Measurements from ENCODE around the gene FARS2. TPM values are rescaled to one million over a fixed set of nuclear protein-coding genes. Genes with fewer than 3 reads are reported as not detected.

FARS2 gene
- total RNA-seq, 1 donor from 2014 or later, result 16.5 TPM

GRCh38 chr6:5659467-5659866 lies 398.2 kb downstream of the FARS2 start:
- DNase-seq (ENCODE audit: extremely low spot score in 2 of 2), result no peak
- Histone ChIP-seq H3K4me1 (no peaks in the 10 kb centered on the region), H3K36me3 (no peaks in the 10 kb centered on the region), H3K27me3 (no peaks in the 10 kb centered on the region), H3K4me3 (no peak overlapping the region), H3K27ac (no peak overlapping the region), H3K9me3 (no peaks in the 10 kb centered on the region)
- TF ChIP-seq POLR2A (IDR thresholded peaks at IDR 0.05) (no peak), CTCF (IDR thresholded peaks at IDR 0.05) (no peak), POLR2AphosphoS5 (IDR thresholded peaks at IDR 0.05; ENCODE audit: insufficient read depth in 1 of 2, low read depth in 1 of 2) (no peak)
- intact Hi-C loops (cut with DNase I), result no loop called here

- intact Hi-C loops (cut with DNase I), result no loop called here
- no peak for DNase-seq (ENCODE audit: extremely low spot score in 2 of 2)
- no peak overlapping the region for H3K4me3 ChIP-seq
- H3K27me3 ChIP-seq, result no peaks in the 10 kb centered on the region
- H3K36me3 ChIP-seq, result no peaks in the 10 kb centered on the region
- no peak for TF ChIP-seq POLR2A (IDR thresholded peaks at IDR 0.05)
- TF ChIP-seq CTCF (IDR thresholded peaks at IDR 0.05), result no peak
- no peak for TF ChIP-seq POLR2AphosphoS5 (IDR thresholded peaks at IDR 0.05; ENCODE audit: insufficient read depth in 1 of 2, low read depth in 1 of 2)
- no peaks in the 10 kb centered on the region for H3K4me1 ChIP-seq
- H3K9me3 ChIP-seq, result no peaks in the 10 kb centered on the region
- H3K27ac ChIP-seq, result no peak overlapping the region
Measured at GRCh38 chr6:5660772-5661171, 399.5 kb downstream of the FARS2 start.

- no peaks in the 10 kb centered on the region for H3K36me3 ChIP-seq
- intact Hi-C loops (cut with DNase I), result no loop called here
- H3K4me1 ChIP-seq, result no peaks in the 10 kb centered on the region
- H3K27me3 ChIP-seq, result no peaks in the 10 kb centered on the region
- TF ChIP-seq POLR2AphosphoS5 (IDR thresholded peaks at IDR 0.05; ENCODE audit: insufficient read depth in 1 of 2, low read depth in 1 of 2) (no peak), POLR2A (IDR thresholded peaks at IDR 0.05) (no peak), CTCF (IDR thresholded peaks at IDR 0.05) (no peak)
- H3K9me3 ChIP-seq, result no peaks in the 10 kb centered on the region
- H3K27ac ChIP-seq, result no peak overlapping the region
- no peak overlapping the region for H3K4me3 ChIP-seq
- no peak for DNase-seq (ENCODE audit: extremely low spot score in 2 of 2)
Measured at GRCh38 chr6:5662797-5663196, 401.5 kb downstream of the FARS2 start.

DNA sequence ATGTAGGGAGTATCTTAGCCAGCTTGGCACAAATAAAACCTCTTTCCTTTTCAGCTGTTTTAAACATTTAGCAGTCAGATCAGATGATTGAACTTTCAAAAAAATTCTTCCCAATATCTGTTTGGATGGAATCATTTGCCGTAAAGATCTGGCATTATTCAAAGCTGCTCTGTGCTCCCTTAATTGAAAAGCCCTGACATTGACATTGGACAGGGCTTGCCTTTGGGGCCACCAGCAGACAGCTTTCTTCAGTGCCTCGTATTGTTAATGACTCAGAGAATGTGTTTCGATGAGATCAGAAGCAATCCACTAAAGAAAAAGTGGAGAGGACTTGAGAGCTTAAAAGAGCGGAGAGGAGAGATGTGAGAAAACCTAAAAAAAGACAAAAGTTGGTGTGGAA lies 401.9 kb downstream of the FARS2 start:
- Histone ChIP-seq H3K4me3 (no peak overlapping the region), H3K4me1 (no peaks in the 10 kb centered on the region), H3K36me3 (no peaks in the 10 kb centered on the region), H3K9me3 (no peaks in the 10 kb centered on the region), H3K27ac (no peak overlapping the region), H3K27me3 (no peaks in the 10 kb centered on the region)
- intact Hi-C loops (cut with DNase I), result no loop called here
- TF ChIP-seq CTCF (IDR thresholded peaks at IDR 0.05), result no peak
- no peak for DNase-seq (ENCODE audit: extremely low spot score in 2 of 2)

- no peak for DNase-seq (ENCODE audit: extremely low spot score in 2 of 2)
- Histone ChIP-seq H3K4me1 (no peaks in the 10 kb centered on the region), H3K9me3 (no peaks in the 10 kb centered on the region), H3K4me3 (no peak overlapping the region), H3K27ac (no peak overlapping the region), H3K27me3 (no peaks in the 10 kb centered on the region), H3K36me3 (no peaks in the 10 kb centered on the region)
- intact Hi-C loops (cut with DNase I), result no loop called here
- TF ChIP-seq POLR2A (IDR thresholded peaks at IDR 0.05) (no peak), CTCF (IDR thresholded peaks at IDR 0.05) (no peak), POLR2AphosphoS5 (IDR thresholded peaks at IDR 0.05; ENCODE audit: insufficient read depth in 1 of 2, low read depth in 1 of 2) (no peak)
Measured at GRCh38 chr6:5663739-5664138, 402.4 kb downstream of the FARS2 start.

Data from vagina (tissue), 2 donors.